Erythroblast (primary cell): ENCODE results near the gene RNF144A.

ENCODE experiments used
- GATA1 ChIP-seq: IDR thresholded peaks from 2 replicates; pipeline ENCODE4 v1.6.1; 2011; ENCODE audit warnings: low read depth, mild to moderate bottlenecking, control low read depth, low read length, moderate library complexity
- POLR2A ChIP-seq: IDR thresholded peaks from 2 replicates; pipeline ENCODE4 v1.6.1; 2011; ENCODE audit warnings: mild to moderate bottlenecking, low read length

- TF ChIP-seq POLR2A (no peak), GATA1 (no peak)
Observed at GRCh38 chr2:6943971-6944370, 26.8 kb downstream of the RNF144A start.
